OCI-LY3 (cell line): ENCODE results near the gene PARVA.

ENCODE experiments used
- EZH2phosphoT487 ChIP-seq: fragments of 200-600 bp; shearing (Covaris generic); IDR thresholded peaks from 2 replicates; pipeline ENCODE4 v1.6.1; 2018; ENCODE audit warnings: antibody characterized with exemption, mixed run types, low read depth
- TF ChIP-seq, protein P1 (sequence below): fragments of 200-600, 300-600 bp; sonication (generic); IDR thresholded peaks from 2 replicates; pipeline ENCODE4 v1.5.1; 2014; ENCODE audit warnings: antibody characterized with exemption, low read length, low read depth

DNA sequence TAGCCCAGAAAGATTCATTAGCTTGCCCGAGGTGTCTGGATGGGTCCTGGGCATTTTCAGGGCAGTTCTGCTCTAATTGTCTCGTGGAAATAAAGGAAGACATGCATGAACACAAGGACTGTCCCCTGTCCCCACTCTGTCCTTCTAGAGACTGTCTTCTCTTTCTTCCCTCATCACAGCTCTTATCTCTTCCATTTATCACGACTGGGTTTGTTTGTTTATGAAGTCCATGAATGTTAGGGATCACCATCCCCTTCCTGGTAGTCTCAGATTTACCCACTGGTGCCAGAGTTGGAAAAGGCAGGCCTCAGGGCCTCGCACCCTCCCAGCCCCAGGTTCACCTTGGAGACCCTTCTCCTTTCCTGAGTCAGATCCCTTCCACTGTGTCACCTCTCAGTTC is 134.8 kb downstream of the PARVA start:
- TF ChIP-seq, protein P1, sequence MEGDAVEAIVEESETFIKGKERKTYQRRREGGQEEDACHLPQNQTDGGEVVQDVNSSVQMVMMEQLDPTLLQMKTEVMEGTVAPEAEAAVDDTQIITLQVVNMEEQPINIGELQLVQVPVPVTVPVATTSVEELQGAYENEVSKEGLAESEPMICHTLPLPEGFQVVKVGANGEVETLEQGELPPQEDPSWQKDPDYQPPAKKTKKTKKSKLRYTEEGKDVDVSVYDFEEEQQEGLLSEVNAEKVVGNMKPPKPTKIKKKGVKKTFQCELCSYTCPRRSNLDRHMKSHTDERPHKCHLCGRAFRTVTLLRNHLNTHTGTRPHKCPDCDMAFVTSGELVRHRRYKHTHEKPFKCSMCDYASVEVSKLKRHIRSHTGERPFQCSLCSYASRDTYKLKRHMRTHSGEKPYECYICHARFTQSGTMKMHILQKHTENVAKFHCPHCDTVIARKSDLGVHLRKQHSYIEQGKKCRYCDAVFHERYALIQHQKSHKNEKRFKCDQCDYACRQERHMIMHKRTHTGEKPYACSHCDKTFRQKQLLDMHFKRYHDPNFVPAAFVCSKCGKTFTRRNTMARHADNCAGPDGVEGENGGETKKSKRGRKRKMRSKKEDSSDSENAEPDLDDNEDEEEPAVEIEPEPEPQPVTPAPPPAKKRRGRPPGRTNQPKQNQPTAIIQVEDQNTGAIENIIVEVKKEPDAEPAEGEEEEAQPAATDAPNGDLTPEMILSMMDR, result no peak
- TF ChIP-seq EZH2phosphoT487, result no peak
